ENCODE data around the gene STX3.

GRCh38 chr11:59770319-59770718 lies 15.1 kb downstream of the STX3 start:
- TF ChIP-seq CTCF (IDR thresholded peaks at IDR 0.05) (no peak), POLR2A (IDR thresholded peaks at IDR 0.05) (no peak)
